Thoracic aorta (tissue), 2 donors: ENCODE data around the gene DGKI. TPM values are rescaled to one million over a fixed set of nuclear protein-coding genes. Genes with fewer than 3 reads are reported as not detected.

Experiments
- ATAC-seq: fragments of 150-250 bp; one replicate; pipeline ENCODE4 v1.8.0; 2017; ENCODE audit warnings: low read depth; ENCODE audit not compliant: insufficient number of reproducible peaks, low FRiP score
- DNase-seq: peaks from one replicate; pipeline ENCODE4 v3.0.0-alpha.2; 2020; ENCODE audit warnings: low spot score
- H3K27ac ChIP-seq, 2 donors: fragments of 200-600 bp; sonication (generic); 1 replicate in 1 of 2; 2 replicates in 1 of 2; pipeline ENCODE4 v1.5.1; 2016; ENCODE audit warnings: mild to moderate bottlenecking in 2 of 2, moderate library complexity in 2 of 2
- H3K27me3 ChIP-seq: fragments of 200-600 bp; sonication (generic); replicated peaks from 2 replicates; pipeline ENCODE4 v1.6.0; 2016; ENCODE audit warnings: mild to moderate bottlenecking; ENCODE audit not compliant: insufficient read depth
- H3K36me3 ChIP-seq: fragments of 200-600 bp; sonication (generic); one replicate; pipeline ENCODE4 v1.5.1; 2016
- H3K4me1 ChIP-seq, 2 donors: fragments of 200-600 bp; sonication (generic); 1 replicate in 1 of 2; 2 replicates in 1 of 2; pipeline versions ENCODE4 v1.5.1 to v1.6.0; 2016; ENCODE audit warnings: low read depth in 2 of 2, mild to moderate bottlenecking in 1 of 2; ENCODE audit not compliant: control insufficient read depth in 1 of 2
- H3K4me3 ChIP-seq: fragments of 200-600 bp; sonication (generic); 2 replicates; pipeline ENCODE4 v1.5.1; 2016; ENCODE audit warnings: mild to moderate bottlenecking
- H3K9me3 ChIP-seq: fragments of 200-600 bp; sonication (generic); 2 replicates; pipeline ENCODE4 v1.5.1; 2016
- total RNA-seq, 2 donors: library from RNA; depleted of rRNA; stranded (reverse); fragments of >200 nt; gene quantifications; one replicate each; pipeline versions ENCODE4 v1.1.0 to v1.2.3, GENCODE V29; 2016
- TF ChIP-seq, protein P1 (sequence below): fragments of 200-600 bp; sonication (generic); IDR thresholded peaks from one replicate; pipeline ENCODE4 v1.5.1; 2019; ENCODE audit warnings: antibody characterized with exemption

The DGKI gene
- total RNA-seq, 2 donors from 2014 or later = 10.3 to 22.3 TPM

GRCh38 chr7:137890449-137890921 is 43.7 kb upstream of the DGKI start:
- TF ChIP-seq, protein P1, sequence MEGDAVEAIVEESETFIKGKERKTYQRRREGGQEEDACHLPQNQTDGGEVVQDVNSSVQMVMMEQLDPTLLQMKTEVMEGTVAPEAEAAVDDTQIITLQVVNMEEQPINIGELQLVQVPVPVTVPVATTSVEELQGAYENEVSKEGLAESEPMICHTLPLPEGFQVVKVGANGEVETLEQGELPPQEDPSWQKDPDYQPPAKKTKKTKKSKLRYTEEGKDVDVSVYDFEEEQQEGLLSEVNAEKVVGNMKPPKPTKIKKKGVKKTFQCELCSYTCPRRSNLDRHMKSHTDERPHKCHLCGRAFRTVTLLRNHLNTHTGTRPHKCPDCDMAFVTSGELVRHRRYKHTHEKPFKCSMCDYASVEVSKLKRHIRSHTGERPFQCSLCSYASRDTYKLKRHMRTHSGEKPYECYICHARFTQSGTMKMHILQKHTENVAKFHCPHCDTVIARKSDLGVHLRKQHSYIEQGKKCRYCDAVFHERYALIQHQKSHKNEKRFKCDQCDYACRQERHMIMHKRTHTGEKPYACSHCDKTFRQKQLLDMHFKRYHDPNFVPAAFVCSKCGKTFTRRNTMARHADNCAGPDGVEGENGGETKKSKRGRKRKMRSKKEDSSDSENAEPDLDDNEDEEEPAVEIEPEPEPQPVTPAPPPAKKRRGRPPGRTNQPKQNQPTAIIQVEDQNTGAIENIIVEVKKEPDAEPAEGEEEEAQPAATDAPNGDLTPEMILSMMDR = no peak
- Histone ChIP-seq H3K4me3 (no peak overlapping the region), H3K4me1 (peaks cover 9 to 40% of the 10 kb centered on the region in 2 donors), H3K27me3 (no peaks in the 10 kb centered on the region), H3K36me3 (peaks cover 23% of the 10 kb centered on the region), H3K9me3 (no peaks in the 10 kb centered on the region), H3K27ac (peak overlapping the region in 1 of 2 donors; percentile 22)
- DNase-seq (no peak), ATAC-seq (peak; percentile 4)

GRCh38 chr7:137888241-137888640 is 41.5 kb upstream of the DGKI start:
- DNase-seq (no peak), ATAC-seq (no peak)
- peaks cover 9 to 42% of the 10 kb centered on the region in 2 donors for H3K4me1 ChIP-seq
- H3K27me3 ChIP-seq = no peaks in the 10 kb centered on the region
- TF ChIP-seq, protein P1 = no peak
- H3K36me3 ChIP-seq = peaks cover 23% of the 10 kb centered on the region
- no peak overlapping the region for H3K4me3 ChIP-seq
- H3K9me3 ChIP-seq = no peaks in the 10 kb centered on the region
- H3K27ac ChIP-seq = no peak overlapping the region

DNA sequence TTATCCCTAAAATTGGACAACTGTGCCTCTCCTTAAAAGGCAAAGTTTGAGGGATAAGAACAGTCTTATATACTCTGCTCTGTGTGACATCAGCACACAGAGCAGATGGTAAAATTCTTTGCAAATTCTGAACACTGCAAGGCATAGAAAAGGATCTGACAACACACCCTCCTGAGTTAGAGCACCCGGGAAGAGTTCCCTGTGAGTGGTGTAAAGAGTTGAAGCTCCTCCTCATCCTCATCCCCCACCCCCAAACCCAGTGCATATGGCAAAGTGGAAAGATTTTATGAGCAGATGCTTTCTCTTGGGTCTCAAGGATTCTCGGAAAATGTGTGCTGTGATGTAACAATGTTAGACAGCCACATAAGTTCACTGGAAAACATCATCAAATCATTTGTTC is 40.0 kb upstream of the DGKI start:
- peaks cover 31% of the 10 kb centered on the region for H3K36me3 ChIP-seq
- H3K4me3 ChIP-seq = no peak overlapping the region
- no peak for ATAC-seq
- H3K9me3 ChIP-seq = no peaks in the 10 kb centered on the region
- H3K27ac ChIP-seq = peak overlapping the region; percentile 49 to 58
- no peaks in the 10 kb centered on the region for H3K27me3 ChIP-seq
- no peak for DNase-seq
- peaks cover 18 to 53% of the 10 kb centered on the region in 2 donors for H3K4me1 ChIP-seq
- TF ChIP-seq, protein P1 = no peak

DNA sequence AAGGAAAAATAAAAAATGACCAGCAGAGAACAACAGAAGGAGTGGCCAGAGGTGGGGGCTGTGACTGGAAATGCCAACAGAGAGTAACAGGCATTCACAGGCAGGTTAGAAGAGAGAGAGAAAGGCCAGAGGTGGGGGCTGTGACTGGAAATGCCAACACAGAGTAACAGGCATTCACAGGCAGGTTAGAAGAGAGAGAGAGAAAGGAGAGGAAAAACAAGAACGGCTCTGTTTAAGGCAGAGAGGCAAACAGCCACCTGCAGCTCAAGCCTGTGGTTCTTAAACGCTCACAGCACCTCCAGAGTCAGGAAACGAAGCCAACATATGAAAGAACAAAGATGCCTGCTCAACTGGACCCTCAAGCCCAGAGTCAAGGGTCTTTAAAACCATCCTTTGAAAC is 39.5 kb upstream of the DGKI start:
- Histone ChIP-seq H3K36me3 (peaks cover 35% of the 10 kb centered on the region), H3K9me3 (no peaks in the 10 kb centered on the region), H3K4me3 (no peak overlapping the region), H3K4me1 (peaks cover 18 to 50% of the 10 kb centered on the region in 2 donors), H3K27me3 (no peaks in the 10 kb centered on the region), H3K27ac (peak overlapping the region; percentile 49 to 58)
- ATAC-seq (no peak), DNase-seq (no peak)
- TF ChIP-seq, protein P1 = no peak

GRCh38 chr7:137885678-137886077 is 38.9 kb upstream of the DGKI start:
- Histone ChIP-seq H3K27ac (peak overlapping the region; percentile 49 to 58), H3K9me3 (no peaks in the 10 kb centered on the region), H3K4me3 (no peak overlapping the region), H3K27me3 (no peaks in the 10 kb centered on the region), H3K36me3 (peaks cover 36% of the 10 kb centered on the region), H3K4me1 (peaks cover 14 to 48% of the 10 kb centered on the region in 2 donors)
- TF ChIP-seq, protein P1 = no peak
- DNase-seq (no peak), ATAC-seq (no peak)
